Measurements from ENCODE around the gene DLL1. TPM values are rescaled to one million over a fixed set of nuclear protein-coding genes. Genes with fewer than 3 reads are reported as not detected.

DLL1 gene
- total and polyA plus RNA-seq, 8 donors: 3.4 to 38.5 (median 5.8) TPM; not detected in 1

GRCh38 chr6:170261643-170262488, 29.0 kb downstream of the DLL1 start:
- intact Hi-C loops (cut with DNase I; ENCODE audit: low total_unique reads): no loop called here
- H3K27ac ChIP-seq: no peak overlapping the region
- peaks cover 0 to 15% (median 0%) of the 10 kb centered on the region in 3 donors for H3K27me3 ChIP-seq
- no peaks in the 10 kb centered on the region for H3K9me3 ChIP-seq
- H3K4me3 ChIP-seq: no peak overlapping the region
- no peaks in the 10 kb centered on the region for H3K36me3 ChIP-seq
- DNase-seq: no peak
- 88 to 90% (median 89%) methylated on average over 24 to 32 of the region's 32 CpGs for WGBS, 5 donors
- TF ChIP-seq POLR2A (IDR thresholded peaks at IDR 0.05) (no peak), EP300 (IDR thresholded peaks at IDR 0.05) (no peak), POLR2AphosphoS5 (IDR thresholded peaks at IDR 0.05) (no peak), CTCF (IDR thresholded peaks at IDR 0.05) (no peak)
- peaks cover 7 to 17% (median 15%) of the 10 kb centered on the region in 4 donors for H3K4me1 ChIP-seq

- H3K36me3 ChIP-seq: no peaks in the 10 kb centered on the region
- H3K27me3 ChIP-seq: peaks cover 0 to 15% (median 0%) of the 10 kb centered on the region in 3 donors
- TF ChIP-seq CTCF (IDR thresholded peaks at IDR 0.05) (no peak), EP300 (IDR thresholded peaks at IDR 0.05) (no peak), POLR2AphosphoS5 (IDR thresholded peaks at IDR 0.05) (no peak), POLR2A (IDR thresholded peaks at IDR 0.05) (no peak)
- DNase-seq: no peak
- WGBS, 5 donors: 55 to 75% (median 63%) methylated on average over 7 of the region's 7 CpGs
- no peaks in the 10 kb centered on the region for H3K9me3 ChIP-seq
- H3K4me1 ChIP-seq: peaks cover 0 to 8% (median 6%) of the 10 kb centered on the region in 4 donors
- no peak overlapping the region for H3K4me3 ChIP-seq
- intact Hi-C loops (cut with DNase I; ENCODE audit: low total_unique reads): no loop called here
- no peak overlapping the region for H3K27ac ChIP-seq
Measured at GRCh38 chr6:170260686-170261085, 30.2 kb downstream of the DLL1 start.

- DNase-seq: no peak
- H3K4me3 ChIP-seq: no peak overlapping the region
- TF ChIP-seq EP300 (IDR thresholded peaks at IDR 0.05): no peak
- no peak for TF ChIP-seq POLR2A (IDR thresholded peaks at IDR 0.05)
- TF ChIP-seq CTCF (IDR thresholded peaks at IDR 0.05): no peak
- no peak for TF ChIP-seq POLR2AphosphoS5 (IDR thresholded peaks at IDR 0.05)
- H3K36me3 ChIP-seq: no peaks in the 10 kb centered on the region
- H3K9me3 ChIP-seq: no peaks in the 10 kb centered on the region
- H3K27me3 ChIP-seq: peaks cover 0 to 15% (median 0%) of the 10 kb centered on the region in 3 donors
- intact Hi-C loops (cut with DNase I; ENCODE audit: low total_unique reads): no loop called here
- 79 to 87% (median 80%) methylated on average over 5 of the region's 5 CpGs for WGBS, 5 donors
- H3K27ac ChIP-seq: no peak overlapping the region
- no peaks in the 10 kb centered on the region for H3K4me1 ChIP-seq
Measured at GRCh38 chr6:170259278-170259677, 31.6 kb downstream of the DLL1 start.

GRCh38 chr6:170258407-170258806, 32.5 kb downstream of the DLL1 start:
- WGBS, 5 donors: 80 to 91% (median 86%) methylated on average over 6 of the region's 6 CpGs
- H3K27me3 ChIP-seq: peaks cover 0 to 21% (median 0%) of the 10 kb centered on the region in 3 donors
- no peak for DNase-seq
- H3K27ac ChIP-seq: peak overlapping the region in 1 of 5 donors; percentile 9
- no peak for TF ChIP-seq POLR2AphosphoS5 (IDR thresholded peaks at IDR 0.05)
- TF ChIP-seq CTCF (IDR thresholded peaks at IDR 0.05): no peak
- TF ChIP-seq EP300 (IDR thresholded peaks at IDR 0.05): no peak
- TF ChIP-seq POLR2A (IDR thresholded peaks at IDR 0.05): no peak
- H3K4me1 ChIP-seq: no peaks in the 10 kb centered on the region
- no peaks in the 10 kb centered on the region for H3K9me3 ChIP-seq
- no peaks in the 10 kb centered on the region for H3K36me3 ChIP-seq
- intact Hi-C loops (cut with DNase I; ENCODE audit: low total_unique reads): no loop called here
- no peak overlapping the region for H3K4me3 ChIP-seq

Data from stomach (tissue), 9 donors.